GM12878 (cell line): ENCODE data around the gene UBASH3A. TPM values are rescaled to one million over a fixed set of nuclear protein-coding genes. Genes with fewer than 3 reads are reported as not detected.

Source experiments
- ATAC-seq: fragments of 200-7000 bp; cut with Tn5 transposase; 3 replicates; pipeline ENCODE4 v1.9.1; 2020; ENCODE audit warnings: mild to moderate bottlenecking, moderate library complexity
- BruUV-seq: library from RNA; stranded (reverse); fragments of 400-500 nt; replicated peaks from 2 replicates; lab custom pipeline; 2021; lab: Mats Ljungman, UMichigan
- CTCF ChIA-PET: fragments of 300-600 bp; sonication (Branson Sonifier 250); formaldehyde crosslinking; extraction: SDS; loops from one replicate; lab custom pipeline; 2021; ENCODE audit warnings: inconsistent platforms; lab: Yijun Ruan, JAX
- POLR2A ChIA-PET: fragments of 350-600 bp; formaldehyde crosslinking; extraction: SDS; loops from one replicate; lab custom pipeline; 2021; ENCODE audit warnings: inconsistent platforms; lab: Charles Lee
- RAD21 ChIA-PET: fragments of 300-600 bp; sonication (Branson Sonifier 250); formaldehyde crosslinking; loops from one replicate; lab custom pipeline; 2023; ENCODE audit warnings: antibody characterized with exemption; ENCODE audit not compliant: unreplicated experiment; lab: Charles Lee
- SMC1A ChIA-PET: fragments of 300-600 bp; sonication (Branson Sonifier 250); formaldehyde crosslinking; loops from one replicate; lab custom pipeline; 2023; ENCODE audit not compliant: unreplicated experiment, uncharacterized antibody; lab: Charles Lee
- DNase-seq: peaks from one replicate; pipeline ENCODE4 v3.0.0-alpha.2; 2011; ENCODE audit warnings: low read depth, low spot score
- FAIRE-seq: peaks from 3 replicates; lab custom pipeline; 2011; peaks lifted over from hg19 to GRCh38; lab: Jason Lieb, UNC
- H2AFZ ChIP-seq: 2 replicates; pipeline ENCODE4 v1.6.0; 2011; ENCODE audit warnings: low read depth, low read length, control low read depth; ENCODE audit not compliant: control insufficient read depth
- H3K27ac ChIP-seq: 2 replicates; pipeline ENCODE4 v1.5.1; 2011; ENCODE audit warnings: control low read depth; ENCODE audit not compliant: control insufficient read depth, insufficient read depth
- H3K27me3 ChIP-seq, 2 experiments: replicated peaks in 1 of 2; 2 replicates each; pipeline versions ENCODE4 v1.6.0 to v1.6.1; 2011; ENCODE audit warnings: low read length in 1 of 2; ENCODE audit not compliant: control insufficient read depth in 2 of 2, insufficient read depth in 2 of 2
- H3K36me3 ChIP-seq, 2 experiments: 2 replicates each; pipeline ENCODE4 v1.5.1; 2011; ENCODE audit warnings: low read length in 1 of 2; ENCODE audit not compliant: control insufficient read depth in 2 of 2, insufficient read depth in 2 of 2
- H3K4me1 ChIP-seq: 2 replicates; pipeline ENCODE4 v1.6.1; 2011; ENCODE audit warnings: mild to moderate bottlenecking, low read length, moderate library complexity, mixed read lengths; ENCODE audit not compliant: control insufficient read depth, insufficient read depth
- H3K4me2 ChIP-seq: 2 replicates; pipeline ENCODE4 v1.6.0; 2011; ENCODE audit warnings: control low read depth; ENCODE audit not compliant: control insufficient read depth, insufficient read depth
- H3K4me3 ChIP-seq: fragments of 200-600 bp; sonication (generic); 2 replicates; pipeline ENCODE4 v1.5.1; 2016
- H3K79me2 ChIP-seq: 2 replicates; pipeline ENCODE4 v1.6.0; 2011; ENCODE audit warnings: low read length; ENCODE audit not compliant: control insufficient read depth, insufficient read depth
- H3K9ac ChIP-seq: 2 replicates; pipeline ENCODE4 v1.8.0; 2011; ENCODE audit warnings: low read length, control low read depth, mixed read lengths; ENCODE audit not compliant: control insufficient read depth, insufficient read depth
- H3K9me3 ChIP-seq: replicated peaks from 3 replicates; pipeline ENCODE4 v1.5.1; 2011; ENCODE audit warnings: mild to moderate bottlenecking, low read length; ENCODE audit not compliant: control insufficient read depth, insufficient read depth
- H4K20me1 ChIP-seq: 2 replicates; pipeline ENCODE4 v1.6.0; 2011; ENCODE audit not compliant: control insufficient read depth, insufficient read depth
- ASH2L ChIP-seq: fragments of 300-600, 200-600 bp; sonication (generic); IDR thresholded peaks from 2 replicates; pipeline ENCODE4 v1.6.1; 2017; ENCODE audit warnings: low read depth, mild to moderate bottlenecking, borderline replicate concordance
- CBX3 ChIP-seq: fragments of 200-600 bp; sonication (generic); IDR thresholded peaks from 2 replicates; pipeline ENCODE4 v1.6.1; 2016; ENCODE audit warnings: low read depth, borderline replicate concordance
- IKZF2 ChIP-seq, 2 experiments: fragments of 450-650 bp; IDR thresholded peaks; 2 replicates each; pipeline ENCODE4 v1.6.1; 2017; ENCODE audit warnings: mild to moderate bottlenecking in 2 of 2, moderate library complexity in 2 of 2
- SMAD5 ChIP-seq: IDR thresholded peaks from 2 replicates; pipeline ENCODE4 v1.6.1; 2016; ENCODE audit warnings: antibody characterized with exemption, low read depth
- SPI1 ChIP-seq: IDR thresholded peaks from 2 replicates; pipeline ENCODE4 v1.6.1; 2011; ENCODE audit warnings: low read depth, mild to moderate bottlenecking, low read length, moderate library complexity, borderline replicate concordance; ENCODE audit not compliant: insufficient read depth
- ZNF217 ChIP-seq: fragments of 450-650 bp; IDR thresholded peaks from 2 replicates; pipeline ENCODE4 v1.6.1; 2017; ENCODE audit warnings: antibody characterized with exemption, mild to moderate bottlenecking
- in situ Hi-C: fragments of 300-500 bp; cut with MboI; formaldehyde crosslinking; loops from 9 replicates; pipeline ENCODE4 v1.14.3; 2018; ENCODE audit warnings: mixed read lengths
- intact Hi-C: fragments of 100-400 bp; cut with micrococcal nuclease; formaldehyde crosslinking; loops from one replicate; pipeline ENCODE4 v1.14.2; 2022; ENCODE audit not compliant: unreplicated experiment
- polyA plus RNA-seq, 11 experiments: library from polyadenylated mRNA; depleted of rRNA in 4 of 11; unstranded in 6 of 11; stranded (reverse) in 5 of 11; fragments of >200 nt; fragmentation: Nextera tagmentation in 4 of 11; fragmentation: Illumina TruSeq in 1 of 11; extraction: Ambion mirVana in 4 of 11; extraction: Trizol in 1 of 11; gene quantifications; 1 replicate in 1 of 11; 2 replicates in 10 of 11; pipeline versions ENCODE4 v1.2.1 to v1.2.3, GENCODE V29; 2011 to 2016; ENCODE audit warnings: inconsistent platforms in 2 of 11, missing spikeins in 2 of 11, low read depth in 1 of 11
- total RNA-seq, 4 experiments: library from RNA; depleted of rRNA in 3 of 4; stranded (reverse); fragments of >200 nt in 3 of 4; fragmentation: Illumina TruSeq in 1 of 4; extraction: Trizol in 1 of 4; gene quantifications; 2 replicates each; pipeline versions ENCODE4 v1.2.1 to v1.2.3, GENCODE V29; 2013 to 2021
- TF ChIP-seq, protein P1 (sequence below): IDR thresholded peaks from 2 replicates; pipeline ENCODE4 v1.6.1; 2012; ENCODE audit warnings: low read depth, low read length, improper control_type of control experiment

The UBASH3A gene
- total and polyA plus RNA-seq, 10 of the 15 experiments (the other 5 are each of a cell fraction or from before 2014, with no cell fraction given), result 0.04 to 0.39 (median 0.23) TPM; not detected in 1

GRCh38 chr21:42436914-42437313 is 33.2 kb downstream of the UBASH3A start:
- ChIA-PET CTCF (interaction anchor here (1.7 kb wide), 1 partner anchor 10 kb away, joined by 4 read pairs; no protein-coding TSS in a partner anchor), RAD21 (interaction anchor here (0.5 to 1.6 kb wide), 3 partner anchors 13 to 25 kb away, joined by 3 read pairs; no protein-coding TSS in a partner anchor), SMC1A (interaction anchor here (0.8 to 8.6 kb wide), 5 partner anchors 13 to 160 kb away, joined by 3 to 68 read pairs (median 4); no protein-coding TSS in a partner anchor), POLR2A (interaction anchor here (1.2 to 2.7 kb wide), 4 partner anchors 10 to 51 kb away, joined by 3 to 9 read pairs (median 7); no protein-coding TSS in a partner anchor)
- no peak overlapping the region for H3K27ac ChIP-seq
- no peak overlapping the region for H2AFZ ChIP-seq
- peaks cover 6% of the 10 kb centered on the region for H3K9me3 ChIP-seq
- no peaks in the 10 kb centered on the region for H3K27me3 ChIP-seq
- H3K4me2 ChIP-seq, result no peak overlapping the region
- intact Hi-C loops (no loop called here), in situ Hi-C loops (no loop called here)
- peaks cover 18% of the 10 kb centered on the region for H3K4me1 ChIP-seq
- no peak overlapping the region for H3K4me3 ChIP-seq
- TF ChIP-seq SMAD5 (no peak), IKZF2 (IDR thresholded peaks at IDR 0.05) (no peak), ASH2L (no peak), CBX3 (no peak), SPI1 (no peak), ZNF217 (no peak)
- TF ChIP-seq, protein P1, sequence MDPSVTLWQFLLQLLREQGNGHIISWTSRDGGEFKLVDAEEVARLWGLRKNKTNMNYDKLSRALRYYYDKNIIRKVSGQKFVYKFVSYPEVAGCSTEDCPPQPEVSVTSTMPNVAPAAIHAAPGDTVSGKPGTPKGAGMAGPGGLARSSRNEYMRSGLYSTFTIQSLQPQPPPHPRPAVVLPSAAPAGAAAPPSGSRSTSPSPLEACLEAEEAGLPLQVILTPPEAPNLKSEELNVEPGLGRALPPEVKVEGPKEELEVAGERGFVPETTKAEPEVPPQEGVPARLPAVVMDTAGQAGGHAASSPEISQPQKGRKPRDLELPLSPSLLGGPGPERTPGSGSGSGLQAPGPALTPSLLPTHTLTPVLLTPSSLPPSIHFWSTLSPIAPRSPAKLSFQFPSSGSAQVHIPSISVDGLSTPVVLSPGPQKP, result no peak
- BruUV-seq, result no TSS peak
- no peaks in the 10 kb centered on the region for H4K20me1 ChIP-seq
- ATAC-seq, result no peak
- H3K36me3 ChIP-seq, result no peaks in the 10 kb centered on the region
- DNase-seq, result no peak
- H3K9ac ChIP-seq, result no peak overlapping the region
- H3K79me2 ChIP-seq, result no peaks in the 10 kb centered on the region
- no peak for FAIRE-seq
